ENCODE measurements around the gene PLA2G4F. TPM values are rescaled to one million over a fixed set of nuclear protein-coding genes. Genes with fewer than 3 reads are reported as not detected.
"Not testable (repeated sequence)": the region's sequence is repeated elsewhere in the genome, so short reads cannot be mapped to it uniquely, and the experiment has no call there.

Gene PLA2G4F
- total RNA-seq, 1 experiment from 2014 or later: not detected

DNA sequence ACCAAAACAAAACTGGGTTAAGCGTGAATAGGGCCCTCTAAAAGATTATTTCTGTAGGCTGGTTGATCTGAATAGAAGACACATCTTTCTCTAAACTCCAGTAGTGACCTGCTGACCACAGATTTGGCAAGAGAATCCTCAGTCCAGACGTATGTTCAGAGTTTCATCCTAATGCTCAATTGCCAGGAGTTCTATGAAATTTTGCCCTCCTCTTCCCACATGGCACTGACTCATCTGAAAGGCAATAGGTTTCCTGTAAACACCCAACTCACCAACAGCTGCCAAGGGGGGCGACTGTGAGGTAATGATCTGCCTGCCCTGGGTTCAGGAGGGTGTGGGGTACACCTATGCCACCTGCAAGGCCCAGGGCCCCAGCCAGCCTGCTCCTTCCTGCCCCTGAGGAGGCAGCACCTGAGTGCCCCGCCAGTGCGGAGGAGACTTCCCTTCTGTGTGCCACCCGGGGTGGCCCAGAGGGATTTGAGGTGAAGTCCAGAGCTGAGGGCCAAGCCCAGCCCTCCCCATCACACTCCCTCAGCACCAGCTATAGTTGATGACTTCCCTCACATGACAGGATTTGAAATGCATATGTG is 53.7 kb downstream of the PLA2G4F start:
- Histone ChIP-seq H3K9me3 (no peaks in the 10 kb centered on the region), H3K27me3 (no peaks in the 10 kb centered on the region; the same call in 1 of the 2 replicates), H3K4me3 (no peak overlapping the region), H3K36me3 (no peaks in the 10 kb centered on the region)
- peak; percentile 46 for DNase-seq

DNA sequence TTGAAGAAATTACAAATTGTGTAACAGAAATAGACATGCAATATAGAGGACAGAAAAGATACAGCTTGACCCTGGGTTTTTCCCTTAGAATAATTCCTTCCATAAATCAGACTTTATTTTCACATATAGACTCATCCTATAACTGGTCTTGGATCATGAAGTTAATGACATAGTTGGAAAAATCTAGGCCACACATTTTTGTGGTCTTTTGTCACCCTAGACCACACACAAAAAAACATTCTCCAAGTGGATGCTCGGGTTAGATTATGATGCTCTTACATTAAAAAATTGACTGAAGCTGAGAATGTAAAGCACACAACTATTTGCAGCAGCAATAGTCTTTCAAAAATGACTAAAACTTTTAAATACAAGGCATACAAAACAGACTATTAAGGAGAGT is 54.6 kb downstream of the PLA2G4F start:
- Histone ChIP-seq H3K36me3 (no peaks in the 10 kb centered on the region), H3K27me3 (no peaks in the 10 kb centered on the region), H3K9me3 (no peaks in the 10 kb centered on the region), H3K4me3 (no peak overlapping the region)
- DNase-seq: no peak

DNA sequence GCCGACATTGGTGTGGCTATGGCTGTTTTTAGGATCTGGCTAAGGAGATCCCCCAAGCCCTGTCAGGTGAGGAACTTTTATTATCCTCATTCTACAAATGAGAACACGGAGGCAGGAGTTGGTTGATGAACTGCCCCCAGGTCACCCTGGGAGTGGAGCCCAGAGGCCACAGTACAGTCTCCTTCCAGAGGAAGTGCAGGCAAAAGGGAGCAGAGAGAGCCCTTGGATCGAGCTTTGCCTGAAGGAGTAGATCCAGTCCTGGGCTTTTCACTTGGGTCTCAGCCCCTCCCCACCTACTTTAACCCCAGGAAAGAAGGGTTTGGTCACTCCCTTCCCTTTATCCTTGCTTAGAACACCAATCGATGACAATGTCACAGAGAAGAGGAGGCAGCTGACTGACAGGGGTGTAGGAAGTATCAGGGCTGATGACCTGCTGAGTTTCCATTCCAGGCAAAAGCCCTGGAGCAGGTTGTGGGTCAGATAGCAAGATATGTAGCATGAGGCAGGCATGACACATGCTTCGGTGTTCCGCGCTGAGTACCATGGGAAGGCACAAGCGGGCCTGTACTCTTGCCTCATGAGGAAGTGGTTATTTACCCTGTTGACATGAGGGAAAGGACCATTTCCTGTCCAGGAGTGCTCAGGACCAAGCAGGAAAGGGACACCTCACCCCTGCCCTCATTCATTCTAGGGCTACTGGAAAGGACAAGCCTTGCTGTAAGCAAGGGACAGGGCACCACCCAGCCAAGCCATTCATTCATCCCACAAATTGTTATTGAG is 56.2 kb downstream of the PLA2G4F start:
- no peak for DNase-seq
- Histone ChIP-seq H3K27me3 (no peaks in the 10 kb centered on the region), H3K9me3 (no peaks in the 10 kb centered on the region), H3K4me3 (no peak overlapping the region), H3K36me3 (no peaks in the 10 kb centered on the region)

DNA sequence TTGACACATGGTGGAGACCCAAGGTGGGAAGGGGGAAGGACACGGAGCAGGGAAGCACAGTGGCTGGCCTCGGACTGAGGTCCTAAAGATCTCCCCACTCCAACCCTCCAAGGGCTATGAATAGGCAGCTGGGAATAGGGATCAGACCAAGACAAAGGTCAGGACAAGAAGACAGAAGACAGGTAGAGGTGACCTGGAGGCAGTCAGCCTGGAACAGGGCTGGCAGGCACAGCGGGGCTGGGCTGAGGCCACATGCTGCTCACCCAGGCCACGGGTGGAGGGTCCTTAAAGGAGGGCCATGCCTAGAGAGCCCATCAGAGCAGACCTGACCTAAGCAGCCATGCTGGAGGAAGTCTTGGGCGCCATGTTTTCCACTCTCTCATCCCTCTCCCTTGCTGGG is 59.4 kb downstream of the PLA2G4F start:
- no peaks in the 10 kb centered on the region for H3K27me3 ChIP-seq
- DNase-seq: no peak
- H3K4me3 ChIP-seq: no peak overlapping the region
- no peaks in the 10 kb centered on the region for H3K9me3 ChIP-seq
- no peaks in the 10 kb centered on the region for H3K36me3 ChIP-seq

DNA sequence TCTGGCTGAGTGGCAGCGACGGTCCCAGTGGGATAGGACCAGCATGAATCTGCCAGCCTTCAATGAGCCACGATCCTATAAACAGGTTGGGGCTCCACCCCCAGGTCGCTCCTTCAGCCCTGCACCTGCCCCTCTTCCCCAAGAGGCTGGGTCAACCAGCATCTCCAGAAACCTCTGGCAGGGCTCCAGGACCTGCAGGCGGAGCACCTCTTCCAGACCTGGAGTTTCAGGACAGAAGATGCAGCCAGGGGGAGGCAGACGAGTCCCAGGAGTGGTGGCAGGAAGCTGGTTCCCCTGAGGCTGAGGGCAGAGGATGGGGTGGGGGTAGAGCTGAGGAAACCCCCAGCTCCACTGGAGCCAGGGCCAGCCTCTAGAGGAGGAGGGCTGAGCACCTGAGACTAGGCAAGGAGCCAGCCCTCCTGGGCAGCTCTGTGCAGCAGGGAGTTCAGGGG is 61.9 kb downstream of the PLA2G4F start, which contains the start of gene PLA2G4D:
PLA2G4D (minus strand) TSS at position 51 of the 452 bp plus-strand sequence. CDS start 103 bp downstream, outside the sequence.
- Histone ChIP-seq H3K9me3 (no peaks in the 10 kb centered on the region), H3K27me3 (no peaks in the 10 kb centered on the region), H3K36me3 (no peaks in the 10 kb centered on the region), H3K4me3 (no peak within 1 kb of the TSS)
- DNase-seq: no peak

DNA sequence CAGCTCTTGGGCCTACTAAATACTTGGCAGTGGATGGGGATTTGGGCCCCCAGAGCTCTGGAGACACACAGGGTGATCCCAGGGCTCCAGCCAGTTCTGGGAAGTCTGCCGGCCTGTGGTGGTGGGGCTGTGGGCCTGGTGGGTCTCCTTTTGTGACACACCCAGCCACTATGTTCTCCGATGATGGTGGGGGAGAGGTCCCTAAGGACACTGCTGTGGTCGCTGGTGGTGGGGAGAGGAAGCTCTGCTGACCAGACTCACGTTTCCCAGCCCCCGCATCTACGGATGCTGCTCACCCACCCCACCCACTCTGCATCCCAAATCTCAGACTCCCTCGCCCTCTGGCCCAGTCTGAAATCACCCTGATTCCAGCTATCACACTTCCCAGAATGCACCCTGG is 62.5 kb downstream of the PLA2G4F start:
- DNase-seq: no peak
- Histone ChIP-seq H3K27me3 (no peaks in the 10 kb centered on the region), H3K36me3 (no peaks in the 10 kb centered on the region), H3K4me3 (no peak overlapping the region), H3K9me3 (no peaks in the 10 kb centered on the region)

DNA sequence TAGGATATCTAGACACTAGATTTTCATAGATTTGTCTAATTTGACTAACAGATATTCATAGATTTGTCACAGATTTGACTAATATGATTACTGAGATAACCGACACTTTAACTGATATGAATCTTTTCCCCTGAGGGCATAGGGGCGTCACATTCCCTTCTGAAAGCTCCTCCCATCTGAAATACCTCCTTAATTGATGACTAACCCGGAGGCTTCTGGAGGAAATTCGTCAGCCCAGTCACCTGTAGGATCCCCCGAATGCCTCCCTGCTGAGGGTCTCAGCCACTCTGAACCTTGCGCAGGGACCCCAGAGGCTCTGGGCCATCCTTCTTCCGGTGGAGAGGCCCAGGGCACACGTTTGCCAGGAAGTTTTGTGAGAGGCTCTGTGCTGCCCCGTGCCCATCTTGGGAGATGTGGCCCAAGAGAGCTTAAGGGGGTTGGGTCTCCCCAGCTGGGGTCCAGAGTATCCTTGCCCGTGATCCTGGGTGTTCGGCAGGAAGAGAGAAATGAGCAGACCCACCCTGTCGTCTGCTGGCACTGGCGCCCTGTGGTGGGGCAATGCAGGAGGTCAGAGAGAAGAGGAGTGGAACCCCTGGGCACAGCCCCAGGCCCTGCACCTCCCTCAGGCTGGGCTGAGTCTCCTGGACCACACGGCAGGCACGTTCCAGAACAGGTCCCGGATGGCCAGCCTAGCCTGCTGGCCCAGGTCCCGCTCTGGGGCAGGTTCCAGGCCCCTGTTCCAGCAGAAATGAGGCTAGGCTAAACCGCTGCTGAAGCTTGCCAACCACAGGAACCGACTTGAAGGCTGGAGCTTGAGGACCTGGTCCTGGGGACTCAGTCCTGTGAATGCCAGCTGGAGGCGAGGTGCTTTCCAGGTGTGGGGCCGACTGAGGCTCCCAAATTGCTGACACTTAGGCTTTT is 63.8 kb downstream of the PLA2G4F start:
- DNase-seq: peak; percentile 48
- H3K9me3 ChIP-seq: no peaks in the 10 kb centered on the region
- H3K27me3 ChIP-seq: no peaks in the 10 kb centered on the region
- H3K36me3 ChIP-seq: no peaks in the 10 kb centered on the region
- H3K4me3 ChIP-seq: no peak overlapping the region

DNA sequence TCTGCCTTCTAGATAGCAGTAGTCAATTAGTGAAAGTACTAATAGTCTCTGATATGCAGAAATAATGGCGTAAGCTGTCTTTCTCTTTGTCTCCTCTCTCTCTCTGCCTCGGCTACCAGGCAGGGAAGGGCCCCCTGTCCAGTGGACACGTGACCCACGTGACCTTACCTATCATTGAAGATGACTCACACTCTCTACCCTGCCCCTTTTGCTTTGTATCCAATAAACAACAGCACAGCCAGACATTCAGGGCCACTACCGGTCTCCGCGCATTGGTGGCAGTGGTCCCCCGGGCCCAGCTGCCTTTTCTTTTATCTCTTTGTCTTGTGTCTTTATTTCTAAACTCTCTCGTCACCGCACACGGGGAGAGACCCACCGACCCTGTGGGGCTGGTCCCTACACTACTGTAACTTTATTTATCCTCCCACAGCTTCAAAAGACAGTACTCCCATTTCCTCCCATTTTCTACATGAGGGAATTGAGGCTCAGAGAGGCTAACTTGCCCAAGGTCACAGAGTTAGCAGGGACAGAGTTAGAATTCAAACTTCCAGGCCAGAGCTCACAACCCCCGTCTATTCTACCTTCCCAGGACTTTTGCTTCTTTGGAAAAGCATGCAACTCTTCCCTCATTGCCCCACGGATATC is 64.6 kb downstream of the PLA2G4F start:
- H3K27me3 ChIP-seq, H3K9me3 ChIP-seq, H3K4me3 ChIP-seq, DNase-seq, H3K36me3 ChIP-seq: not testable (repeated sequence)

DNA sequence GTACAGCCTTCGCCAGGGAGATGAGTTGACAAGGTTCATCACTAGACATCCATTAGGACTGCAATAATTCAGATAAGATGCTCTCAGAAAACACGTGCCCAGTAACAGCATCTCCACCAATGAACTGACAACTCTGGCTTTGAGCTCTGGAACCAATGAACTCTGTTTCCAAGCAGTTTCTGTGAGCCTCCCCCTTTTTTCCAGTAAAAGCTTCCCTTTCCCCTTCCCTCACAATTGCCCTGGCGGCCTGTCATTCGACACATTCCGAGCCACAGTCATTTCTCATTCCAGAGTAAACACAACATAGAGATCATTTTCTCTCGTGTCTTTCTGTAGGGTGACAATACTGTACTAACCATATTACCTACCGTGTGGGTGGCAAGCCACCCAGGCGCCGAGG is 65.7 kb downstream of the PLA2G4F start:
- Histone ChIP-seq H3K36me3 (no peaks in the 10 kb centered on the region), H3K27me3 (no peaks in the 10 kb centered on the region), H3K9me3 (no peaks in the 10 kb centered on the region), H3K4me3 (no peak overlapping the region)
- DNase-seq: no peak

DNA sequence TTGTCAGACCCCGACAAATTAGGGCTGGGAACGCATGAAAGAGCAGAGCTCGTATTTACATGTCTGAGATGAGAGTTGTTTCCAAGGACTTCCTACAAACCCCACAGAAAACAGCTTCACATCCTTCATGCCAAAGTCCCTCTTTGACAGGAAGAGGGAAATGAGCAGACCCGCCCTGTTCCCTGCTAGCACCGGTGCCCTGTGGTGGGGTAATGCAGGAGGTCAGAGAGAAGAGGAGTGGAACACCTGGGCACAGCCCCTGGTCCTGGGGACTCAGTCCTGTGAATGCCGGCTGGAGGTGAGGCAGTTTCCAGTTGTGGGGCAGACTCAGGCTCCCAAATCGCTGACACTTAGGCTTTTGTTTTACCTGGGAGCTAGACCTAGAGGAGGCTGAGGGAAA is 66.1 kb downstream of the PLA2G4F start:
- no peaks in the 10 kb centered on the region for H3K27me3 ChIP-seq
- H3K9me3 ChIP-seq: no peaks in the 10 kb centered on the region
- no peaks in the 10 kb centered on the region for H3K36me3 ChIP-seq
- DNase-seq: no peak
- no peak overlapping the region for H3K4me3 ChIP-seq

DNA sequence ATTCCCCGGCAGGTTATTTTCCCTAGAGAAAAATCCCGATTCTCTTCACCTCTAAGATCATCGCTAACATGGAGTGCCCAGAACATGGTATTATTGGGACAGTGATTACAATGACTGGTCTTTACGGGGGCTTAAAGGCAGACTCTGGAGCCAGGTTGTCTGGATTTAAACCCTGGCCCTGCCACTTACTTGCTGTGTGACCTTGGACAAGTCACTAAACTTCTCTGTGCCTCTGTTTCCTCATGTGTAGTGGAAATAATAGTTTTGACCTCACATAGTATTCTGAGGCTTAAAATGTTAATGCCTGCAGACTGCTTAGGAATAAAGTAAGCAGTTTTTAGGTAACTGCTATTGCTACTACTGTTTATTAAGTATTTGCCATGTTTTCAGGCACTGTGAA is 66.5 kb downstream of the PLA2G4F start:
- H3K27me3 ChIP-seq: no peaks in the 10 kb centered on the region
- no peak overlapping the region for H3K4me3 ChIP-seq
- H3K9me3 ChIP-seq: no peaks in the 10 kb centered on the region
- no peak for DNase-seq
- no peaks in the 10 kb centered on the region for H3K36me3 ChIP-seq

Other genes with a start within 250 kb of the PLA2G4F start
- gene EHD4, start 184.1 kb downstream of the PLA2G4F start, total RNA-seq (2014; rRNA removed; shearing (Covaris generic); ENCODE audit: low replicate concordance): 10.7 and 15.9 TPM in 2 replicates
- not detected in 2 replicates for gene PLA2G4E, start 135.6 kb downstream of the PLA2G4F start, total RNA-seq (2014; rRNA removed; shearing (Covaris generic); ENCODE audit: low replicate concordance)
- gene PLA2G4D, start 62.1 kb downstream of the PLA2G4F start, total RNA-seq (2014; rRNA removed; shearing (Covaris generic); ENCODE audit: low replicate concordance): not detected in 2 replicates
- 8.7 and 16.3 TPM in 2 replicates for gene VPS39, start 51.7 kb upstream of the PLA2G4F start, total RNA-seq (2014; rRNA removed; shearing (Covaris generic); ENCODE audit: low replicate concordance)
- gene GANC, start 116.6 kb upstream of the PLA2G4F start, total RNA-seq (2014; rRNA removed; shearing (Covaris generic); ENCODE audit: low replicate concordance): 2.1 and 7.4 TPM in 2 replicates
- 35.9 and 50.4 TPM in 2 replicates for gene TMEM87A, start 116.8 kb upstream of the PLA2G4F start, total RNA-seq (2014; rRNA removed; shearing (Covaris generic); ENCODE audit: low replicate concordance)
- gene CAPN3, start 202.9 kb upstream of the PLA2G4F start, total RNA-seq (2014; rRNA removed; shearing (Covaris generic); ENCODE audit: low replicate concordance): not detected in 2 replicates